ENCODE measurements around the gene HRCT1.
A peak's percentile ranks its signal among the peaks of the same experiment; 100 is the strongest.
"Not testable (repeated sequence)": the region's sequence is repeated elsewhere in the genome, so short reads cannot be mapped to it uniquely, and the experiment has no call there.

Gene HRCT1

DNA sequence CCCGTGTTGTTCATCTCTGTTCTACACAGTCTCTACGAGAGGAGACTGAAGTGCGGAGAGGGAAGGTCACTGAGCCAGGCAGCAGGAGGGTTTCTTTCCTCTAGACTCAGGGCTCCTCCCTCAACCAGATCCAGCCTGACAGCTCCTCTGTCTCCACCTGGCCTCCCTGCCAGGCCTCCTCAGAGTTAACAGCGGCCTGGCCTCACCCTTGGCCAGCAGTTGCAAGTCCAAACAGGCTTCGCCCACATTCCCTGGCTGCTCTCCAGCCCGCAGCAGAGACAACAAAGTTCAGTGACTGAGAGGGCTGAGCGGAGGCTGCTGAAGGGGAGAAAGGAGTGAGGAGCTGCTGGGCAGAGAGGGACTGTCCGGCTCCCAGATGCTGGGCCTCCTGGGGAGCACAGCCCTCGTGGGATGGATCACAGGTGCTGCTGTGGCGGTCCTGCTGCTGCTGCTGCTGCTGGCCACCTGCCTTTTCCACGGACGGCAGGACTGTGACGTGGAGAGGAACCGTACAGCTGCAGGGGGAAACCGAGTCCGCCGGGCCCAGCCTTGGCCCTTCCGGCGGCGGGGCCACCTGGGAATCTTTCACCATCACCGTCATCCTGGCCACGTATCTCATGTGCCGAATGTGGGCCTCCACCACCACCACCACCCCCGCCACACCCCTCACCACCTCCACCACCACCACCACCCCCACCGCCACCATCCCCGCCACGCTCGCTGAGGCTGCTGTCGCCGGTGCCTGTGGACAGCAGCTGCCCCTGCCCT is at the start of gene HRCT1:
Gene HRCT1 (plus strand): TSS at position 291 of the 768 bp plus-strand sequence. CDS start 86 bp downstream, at position 377.
- DNase-seq: no peak

DNA sequence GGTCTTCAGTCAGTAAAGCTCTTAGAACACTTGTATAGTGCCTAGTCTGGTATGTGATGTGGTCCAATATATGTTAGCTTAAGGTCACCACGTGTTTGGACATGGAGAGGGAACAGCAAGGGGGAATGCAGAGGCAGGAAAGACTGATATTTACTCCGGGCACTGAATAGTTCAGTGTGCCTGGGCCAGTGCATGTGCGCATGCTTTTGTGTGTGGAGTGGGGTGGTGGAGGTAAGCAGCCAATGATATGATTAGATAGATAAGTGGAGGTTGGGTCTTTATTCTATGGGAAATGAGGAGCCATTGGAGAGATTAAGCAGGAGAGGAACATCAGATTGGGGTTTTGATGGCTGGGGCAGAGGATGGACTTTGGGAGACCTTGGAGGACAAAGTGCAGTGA is 49.8 kb upstream of the HRCT1 start:
- no peak for DNase-seq

DNA sequence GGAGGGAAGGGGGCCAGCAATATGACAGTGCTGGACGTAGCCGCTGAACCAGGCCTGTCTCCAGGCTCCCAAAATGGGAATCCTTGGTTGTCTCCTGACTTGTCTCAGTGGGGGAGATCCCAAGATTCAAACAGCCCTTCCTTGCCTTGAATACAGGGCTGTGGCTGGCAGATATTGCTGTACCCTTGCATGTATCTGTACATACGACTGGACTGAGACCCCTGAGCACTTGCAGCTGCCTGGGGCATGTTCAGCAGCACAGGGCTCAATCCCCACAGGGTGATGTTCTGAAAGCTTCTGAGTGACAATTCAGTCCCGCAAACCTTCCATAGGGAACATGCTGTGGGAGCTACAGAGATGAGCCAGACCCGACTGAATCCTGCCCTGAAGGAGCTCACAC is 49.1 kb upstream of the HRCT1 start:
- DNase-seq: no peak

DNA sequence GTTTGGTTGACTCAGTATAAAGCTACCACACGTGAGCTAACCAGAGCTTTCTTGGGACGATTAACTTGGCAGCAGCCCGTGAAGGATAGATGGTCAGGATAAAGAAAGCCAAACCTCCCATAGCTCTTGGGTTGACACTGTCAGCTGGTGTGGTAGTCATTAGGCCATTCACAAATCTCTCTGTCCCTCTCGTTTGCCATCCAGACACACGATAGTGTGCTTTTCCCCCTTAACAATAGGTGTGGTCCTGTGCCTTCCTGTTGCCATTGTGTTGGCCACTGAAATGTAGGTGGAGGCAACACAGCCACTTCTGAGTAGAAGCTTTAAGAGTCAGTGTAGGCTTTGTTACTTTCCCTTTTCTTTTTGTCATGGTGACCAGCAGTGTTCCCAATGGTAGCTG is 47.5 kb upstream of the HRCT1 start:
- DNase-seq: no peak

DNA sequence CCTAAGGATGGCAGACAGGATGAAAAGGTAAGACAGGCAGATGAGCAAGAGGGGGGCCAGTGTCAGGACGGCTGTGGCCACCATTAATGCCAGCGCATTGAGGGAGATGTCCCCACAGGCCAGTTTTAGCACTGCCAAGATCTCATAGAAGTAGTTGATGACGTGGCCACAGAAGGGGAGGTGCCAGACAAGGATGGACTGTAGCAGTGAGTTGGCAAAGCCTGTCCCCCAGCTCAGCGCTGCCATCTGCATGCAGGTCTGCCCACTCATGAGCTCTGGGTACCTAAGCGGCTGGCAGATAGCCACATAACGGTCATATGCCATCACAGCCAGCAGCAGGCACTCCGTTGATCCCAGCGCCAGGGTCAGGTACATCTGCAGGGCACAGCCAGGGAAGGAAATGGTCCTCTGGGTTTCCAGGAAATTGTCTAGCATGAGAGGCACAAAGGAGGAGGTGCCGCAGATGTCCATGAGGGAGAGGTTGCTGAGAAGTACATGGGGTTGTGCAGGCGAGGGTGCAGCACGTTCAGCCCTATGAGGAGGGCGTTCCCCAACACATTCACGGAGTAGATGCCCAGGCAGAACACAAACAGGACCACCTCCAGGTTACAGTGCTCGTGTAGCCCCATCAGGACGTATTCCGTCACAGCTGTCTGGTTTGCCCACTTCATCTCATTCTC is 46.6 kb upstream of the HRCT1 start:
- DNase-seq: no peak

DNA sequence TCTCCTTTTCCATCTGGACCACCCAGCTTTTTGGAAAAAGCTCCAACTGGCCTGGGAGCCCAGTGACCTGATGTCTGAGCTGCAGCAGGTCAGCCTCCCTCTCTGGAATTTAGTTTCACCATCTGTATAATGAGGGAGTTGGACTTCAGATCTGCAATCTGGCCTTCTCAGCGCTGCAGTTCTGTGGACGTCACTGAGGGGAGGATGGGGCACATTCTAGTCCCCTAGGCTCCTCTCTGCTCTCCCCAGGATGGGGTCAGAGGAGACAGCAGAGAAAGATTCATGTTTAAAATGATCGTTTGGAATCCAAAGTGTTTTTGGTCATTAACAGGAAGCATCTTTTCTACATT is 46.0 kb upstream of the HRCT1 start:
- no peak for DNase-seq

DNA sequence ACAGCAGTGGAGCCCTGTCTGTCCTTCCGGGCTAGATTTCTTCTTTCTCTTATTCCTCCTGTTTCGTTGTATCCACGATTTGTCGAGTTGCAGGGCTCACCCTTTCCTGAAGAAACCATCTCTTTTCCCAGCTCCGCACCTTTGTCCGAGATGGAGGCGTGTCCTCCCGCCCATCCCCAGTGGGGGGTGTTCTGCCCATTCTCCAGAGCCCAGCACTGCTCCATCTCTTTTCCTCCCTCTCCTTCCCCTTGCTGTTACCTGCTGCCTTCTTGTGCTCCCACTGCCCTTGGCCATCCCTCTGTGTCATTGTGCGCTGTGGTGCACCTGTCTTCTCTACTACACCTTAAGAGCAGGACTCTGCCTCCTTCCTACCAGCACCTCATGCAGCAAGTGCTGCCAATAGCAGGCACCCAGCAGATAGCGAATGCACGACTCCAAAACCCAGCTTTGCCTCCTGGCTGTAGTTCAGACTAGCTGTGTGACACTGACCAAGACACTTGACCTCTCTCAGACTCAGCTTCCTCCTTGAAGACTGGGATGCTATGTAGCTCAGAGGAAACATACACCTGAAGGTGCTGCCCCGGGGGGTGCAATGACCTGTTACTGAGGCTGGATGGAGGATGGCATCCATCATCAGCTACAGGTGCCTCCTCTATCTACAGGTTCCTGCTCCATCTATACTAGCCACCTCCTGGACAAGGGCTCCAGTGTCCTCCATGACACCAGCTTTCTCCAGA is 44.7 kb upstream of the HRCT1 start:
- DNase-seq: no peak

DNA sequence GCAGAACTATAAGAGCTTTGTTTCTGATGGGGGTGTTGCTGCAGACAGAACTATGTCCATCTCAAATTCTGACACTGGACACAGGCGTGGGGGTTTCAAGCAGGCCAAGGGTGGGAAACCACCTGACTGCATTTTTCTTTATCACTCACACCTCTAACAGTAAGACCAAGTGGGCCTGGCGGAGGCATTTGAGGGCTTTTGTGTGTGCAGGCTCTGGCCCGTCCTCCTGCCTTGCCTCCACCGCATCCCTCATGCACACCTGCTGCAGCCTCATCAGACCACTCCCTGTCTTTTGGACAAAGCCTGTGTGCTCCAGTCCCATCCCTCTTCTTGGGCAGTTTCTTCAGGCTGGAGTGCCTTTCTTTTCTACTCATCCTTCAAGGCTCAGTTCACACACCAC is 43.7 kb upstream of the HRCT1 start:
- no peak for DNase-seq

DNA sequence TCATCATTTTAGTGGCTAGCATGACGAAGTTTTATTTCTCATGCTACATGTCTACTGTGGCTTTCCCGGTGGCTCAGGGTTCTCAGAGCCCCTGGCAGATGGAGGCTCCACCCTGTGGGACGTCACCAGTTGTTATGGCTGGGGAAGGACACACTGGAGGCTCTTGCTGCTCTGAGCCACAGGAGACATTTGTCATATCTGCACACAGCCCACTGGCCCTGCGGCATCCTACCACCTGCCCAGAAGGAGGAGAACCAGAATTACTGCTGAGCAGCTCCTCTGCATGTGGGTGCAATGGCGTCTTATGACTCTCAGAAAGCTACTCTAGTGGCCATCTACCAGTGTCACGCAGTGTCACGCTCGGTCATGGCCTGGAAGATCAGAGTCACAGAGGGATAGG is 42.4 kb upstream of the HRCT1 start:
- no peak for DNase-seq

DNA sequence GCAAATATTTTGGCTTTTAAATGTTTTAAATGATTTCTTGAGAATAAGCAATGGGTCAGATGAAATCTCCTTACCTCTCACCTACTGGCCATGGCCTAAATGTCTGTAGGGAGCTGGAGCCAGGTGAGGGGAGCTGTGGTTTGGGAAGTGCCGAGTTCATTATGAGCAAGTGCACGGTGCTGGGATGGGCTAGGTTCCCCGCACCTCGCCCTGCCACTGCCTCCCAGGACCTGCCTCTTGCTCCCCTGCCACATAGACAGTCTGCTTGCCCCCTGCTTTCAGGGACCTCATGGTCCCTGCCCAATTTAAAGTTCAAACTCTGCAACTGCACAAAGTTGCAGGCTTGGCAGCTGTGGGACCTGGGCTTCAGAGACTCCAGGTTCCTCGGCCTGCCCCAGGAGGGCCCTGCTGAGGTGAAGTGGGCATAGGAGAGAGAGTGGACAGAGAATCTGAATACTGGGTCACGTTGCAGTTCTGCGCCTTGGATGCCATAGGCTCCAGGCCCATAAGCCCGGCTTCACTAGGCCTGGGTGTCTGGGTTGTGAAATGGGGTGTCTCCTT is 41.2 kb upstream of the HRCT1 start:
- DNase-seq: no peak

DNA sequence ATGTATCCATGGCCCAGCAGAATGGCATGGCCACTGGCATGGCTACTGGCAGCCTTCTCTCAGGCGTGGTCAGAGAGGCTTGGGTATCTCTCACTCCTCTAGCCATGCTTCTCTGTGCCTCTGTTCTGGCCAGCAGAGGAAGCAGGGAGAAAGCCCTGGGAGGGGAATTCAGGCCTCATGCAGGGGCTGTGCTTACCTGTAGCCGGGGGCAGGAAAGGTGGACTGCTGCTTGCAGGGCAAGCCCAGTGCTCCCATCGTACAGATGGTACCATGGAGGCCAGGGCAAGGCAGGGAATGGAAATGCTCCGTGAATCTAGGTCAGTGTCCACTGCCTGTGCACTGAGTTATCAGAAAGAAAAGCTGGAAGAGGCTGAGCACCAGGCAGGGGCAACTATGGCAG is 38.5 kb upstream of the HRCT1 start:
- no peak for DNase-seq

DNA sequence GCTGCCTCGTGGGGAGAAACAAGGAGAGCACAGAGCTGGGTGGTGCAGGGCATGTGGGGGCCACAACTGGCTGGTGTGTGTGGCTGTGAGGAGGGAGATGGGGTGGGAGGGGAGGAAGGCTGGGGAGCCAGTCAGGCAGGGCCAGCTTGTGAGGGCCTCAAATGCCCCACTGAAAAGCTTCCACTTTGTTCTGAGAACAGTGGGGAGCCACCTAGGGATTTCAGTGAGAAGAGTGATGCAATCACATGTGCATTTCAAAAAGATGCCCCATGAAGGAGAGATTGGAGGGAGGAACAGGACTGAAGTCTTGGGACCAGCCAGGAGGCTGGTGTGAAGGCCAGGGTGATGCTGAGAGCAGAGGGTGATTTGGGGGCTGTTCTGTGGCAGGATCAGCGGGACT is 37.1 kb upstream of the HRCT1 start:
- no peak for DNase-seq

DNA sequence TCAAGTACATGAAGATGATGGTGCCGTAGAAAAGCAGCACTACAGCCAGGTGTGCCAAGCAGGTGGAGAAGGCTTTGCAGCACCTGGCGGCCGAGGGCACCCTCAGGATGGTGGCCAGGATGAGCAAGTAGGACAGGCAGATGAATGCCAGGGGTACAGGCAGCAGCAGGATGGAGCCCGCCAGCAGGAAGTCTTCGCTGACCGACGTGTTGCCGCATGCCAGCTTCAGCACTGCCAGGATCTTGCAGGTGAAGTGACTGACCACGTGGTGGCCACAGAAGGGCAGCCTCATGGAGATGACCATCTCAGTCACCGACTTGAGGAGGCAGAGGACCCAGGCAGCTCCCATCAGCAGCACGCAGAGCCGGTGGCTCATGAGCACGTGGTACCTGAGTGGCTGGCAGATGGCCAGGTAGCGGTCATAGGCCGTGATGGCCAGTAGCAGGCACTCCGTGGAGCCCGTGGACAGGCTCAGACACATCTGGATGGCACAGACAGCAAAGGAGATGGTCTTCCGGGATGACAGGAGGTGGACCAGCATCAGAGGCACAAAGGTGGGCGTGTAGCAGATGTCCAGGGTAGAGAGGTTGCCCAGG is 36.3 kb upstream of the HRCT1 start:
- no peak for DNase-seq

DNA sequence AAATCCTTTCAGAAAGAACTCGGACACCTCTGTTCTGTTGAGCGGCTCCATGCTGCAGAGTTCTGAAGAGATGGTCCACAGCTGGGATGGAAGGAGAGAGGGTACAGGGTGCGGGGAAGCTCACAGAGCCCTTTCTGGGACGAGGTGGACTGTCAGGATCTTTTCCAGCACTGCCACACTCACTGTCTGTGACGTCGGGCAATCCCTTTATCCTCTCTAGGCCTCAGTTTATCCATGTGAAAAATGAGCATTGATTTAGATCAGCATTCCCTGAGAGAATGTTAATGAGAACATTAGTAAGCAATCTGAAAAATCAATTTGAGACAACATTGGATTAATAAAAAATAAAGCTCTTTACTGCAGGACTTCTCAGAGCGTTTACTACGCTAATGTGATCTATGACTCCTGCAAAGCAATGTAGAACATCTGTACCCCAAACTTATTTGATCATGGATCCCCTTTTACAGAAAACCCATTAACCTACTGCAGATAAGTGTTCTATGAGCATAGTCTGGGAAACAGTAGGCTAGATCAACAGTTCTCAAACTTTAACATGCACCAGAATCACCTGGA is 35.6 kb upstream of the HRCT1 start, which contains the start of gene OR13J1:
Gene OR13J1 (minus strand): TSS at position 51 of the 573 bp plus-strand sequence. CDS start 0 bp downstream, at position 51.
- DNase-seq: no peak

DNA sequence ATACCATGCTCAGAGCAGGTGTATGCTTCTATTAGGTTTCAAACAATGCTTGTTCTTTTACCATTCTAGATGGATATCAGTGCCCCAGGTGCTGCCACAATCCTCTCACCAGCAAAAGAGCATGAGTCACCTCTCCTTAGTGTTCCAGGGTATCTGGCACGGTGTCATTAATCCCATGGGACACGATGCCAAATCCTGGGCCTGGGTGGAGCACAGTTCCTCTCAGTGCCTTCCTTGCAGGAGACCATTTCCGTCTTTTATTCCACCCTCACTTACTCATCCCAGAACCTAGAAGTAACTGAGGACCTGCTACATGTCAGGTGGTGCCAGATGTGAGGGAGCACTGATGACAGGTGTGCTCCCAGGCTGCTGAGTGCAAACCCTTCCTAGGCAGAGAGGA is 34.5 kb upstream of the HRCT1 start:
- DNase-seq: no peak

DNA sequence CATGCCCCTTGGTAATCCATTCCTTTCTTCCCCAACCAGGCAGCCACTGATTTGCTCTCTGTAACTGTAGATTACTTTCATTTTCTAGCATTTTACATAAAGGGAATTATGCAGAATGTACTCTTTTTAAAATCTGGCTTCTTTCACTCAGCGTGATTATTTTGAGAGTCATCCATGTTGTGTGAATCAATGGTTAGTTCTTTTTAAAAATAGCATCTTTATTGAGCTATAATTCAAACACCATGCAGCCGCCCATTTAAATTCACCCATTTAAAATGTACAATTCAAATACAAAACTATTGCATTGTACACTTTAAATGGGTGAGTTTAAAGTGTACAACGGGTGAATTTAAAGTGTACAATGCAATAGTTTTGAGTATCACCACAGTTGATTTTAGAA is 33.5 kb upstream of the HRCT1 start:
- no peak for DNase-seq

DNA sequence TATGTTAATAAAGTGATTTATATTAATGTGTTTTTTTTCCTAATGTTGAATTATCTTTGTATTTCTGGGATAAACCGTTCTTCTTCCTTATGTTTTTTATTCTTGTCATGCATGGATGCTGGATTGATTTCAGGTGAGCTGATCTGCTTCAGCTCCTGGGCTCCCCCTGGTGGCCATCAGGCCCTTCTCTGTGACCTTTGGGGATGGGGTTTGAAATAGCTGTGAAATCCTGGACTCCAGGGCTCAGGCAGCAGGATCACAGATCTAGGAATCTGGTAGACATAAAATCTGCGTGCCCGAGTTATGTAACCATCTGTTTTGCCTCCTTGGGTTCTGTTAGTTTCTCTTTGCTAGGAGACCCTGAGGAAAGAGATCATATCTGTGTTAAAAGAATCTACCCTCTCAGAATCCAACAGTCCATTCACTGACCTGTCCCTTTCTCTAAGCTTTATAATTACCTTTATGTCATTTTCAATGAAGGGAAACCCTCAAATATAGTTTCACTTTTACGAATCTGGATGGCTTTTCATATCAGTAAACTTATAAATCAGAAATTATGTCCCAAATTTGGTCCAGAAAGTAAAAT is 23.6 kb upstream of the HRCT1 start:
- DNase-seq: peak; percentile 15

DNA sequence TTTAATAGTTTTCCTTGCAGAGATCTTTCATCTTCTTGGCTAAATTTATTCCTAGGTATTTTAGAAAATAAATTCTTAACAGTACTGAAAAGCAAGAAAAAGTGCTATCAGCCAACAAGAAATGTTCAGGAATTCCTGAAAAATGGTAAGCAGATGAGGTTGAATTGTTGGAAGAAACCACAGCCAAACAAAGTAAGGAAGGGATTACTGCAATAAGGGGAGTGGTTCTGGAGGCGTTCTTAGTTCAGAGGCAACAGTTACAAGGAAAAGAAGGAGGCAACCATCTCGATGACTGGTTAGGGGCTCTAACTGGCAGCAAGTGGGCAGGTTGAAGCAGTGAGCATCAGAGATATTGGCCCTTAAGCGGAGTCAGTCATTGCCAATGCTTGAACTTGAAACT is 23.0 kb upstream of the HRCT1 start:
- DNase-seq: no peak

DNA sequence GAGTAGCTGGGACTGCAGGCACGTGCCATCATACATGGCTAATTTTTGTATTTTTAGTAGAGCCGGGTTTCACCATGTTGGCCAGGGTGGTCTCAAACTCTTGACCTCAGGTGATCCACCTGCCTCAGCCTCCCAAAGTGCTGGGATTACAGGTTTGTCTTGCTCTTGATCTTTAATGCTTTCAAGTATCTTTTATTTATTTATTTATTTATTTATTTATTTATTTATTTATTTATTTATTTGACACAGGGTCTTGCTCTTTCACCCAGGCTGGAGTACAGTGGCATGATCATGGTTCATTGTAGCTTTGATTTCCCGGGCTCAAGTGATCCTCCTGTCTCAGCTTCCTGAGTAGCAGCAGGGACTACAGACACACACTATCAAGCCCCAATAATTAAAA is 21.1 kb upstream of the HRCT1 start:
- not testable (repeated sequence) for DNase-seq

DNA sequence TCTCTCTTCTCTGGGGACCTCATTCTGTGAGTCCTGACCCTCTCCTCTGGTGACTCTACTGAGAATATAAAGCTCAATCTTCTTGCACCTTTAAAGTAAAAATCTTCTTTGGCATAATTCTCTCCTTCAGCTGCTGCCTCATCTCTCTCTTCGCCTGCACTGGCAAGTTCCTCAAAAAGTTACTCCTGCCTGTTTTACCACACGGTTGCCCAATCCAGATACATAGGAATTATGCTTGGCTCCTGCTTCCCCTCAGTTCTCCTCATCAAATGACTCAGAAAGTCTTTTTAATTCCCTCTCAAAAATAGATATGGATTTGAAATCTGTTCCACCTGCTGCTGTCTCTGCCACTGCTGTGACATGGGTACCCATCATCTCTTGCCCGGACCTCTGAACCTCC is 14.4 kb upstream of the HRCT1 start:
- no peak for DNase-seq

DNA sequence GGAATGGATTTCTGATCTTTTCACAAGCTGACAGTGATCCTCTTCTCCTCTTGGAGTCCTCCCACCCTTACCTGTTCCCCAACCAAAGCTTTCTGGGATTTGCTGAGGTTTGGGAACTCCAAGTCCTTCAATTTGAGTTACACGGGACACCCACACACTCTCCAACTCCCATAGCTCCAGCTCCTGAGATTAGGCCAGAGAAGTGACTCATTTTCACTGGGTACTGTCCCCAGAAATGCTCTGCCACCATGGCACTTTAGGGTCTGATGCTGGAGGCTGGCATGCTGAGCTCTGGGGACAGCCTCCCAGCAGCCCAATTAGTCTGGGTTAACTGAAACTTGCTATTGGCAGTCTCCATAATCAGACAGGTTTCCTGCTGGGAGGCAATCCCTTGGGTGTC is 14.0 kb upstream of the HRCT1 start:
- no peak for DNase-seq

DNA sequence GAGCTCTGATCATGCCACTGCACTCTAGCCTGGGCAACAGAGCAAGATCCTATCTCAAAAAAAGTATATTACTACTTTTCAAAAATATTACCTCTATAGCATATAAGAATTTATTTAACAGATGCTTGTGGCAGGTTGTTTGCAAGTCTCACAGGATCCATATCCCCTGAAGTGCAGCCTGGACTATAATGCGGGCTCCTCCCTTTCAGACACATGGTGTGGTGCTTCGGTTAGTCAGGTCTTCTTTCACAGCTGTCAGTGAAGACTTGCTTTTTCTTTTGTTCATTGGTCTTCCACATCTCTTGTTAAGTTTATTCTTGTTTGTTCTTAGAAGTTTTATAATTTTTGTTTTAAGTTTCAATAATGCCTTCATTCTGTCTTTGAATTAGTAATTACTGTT is 9.4 kb upstream of the HRCT1 start:
- no peak for DNase-seq
